H1 (cell line): ENCODE results near the gene AHSG. TPM values are rescaled to one million over a fixed set of nuclear protein-coding genes. Genes with fewer than 3 reads are reported as not detected.

Experiments used
- ASH2L ChIP-seq: fragments of 200-600, 300-600 bp; sonication (generic); IDR thresholded peaks from one replicate; pipeline ENCODE4 v1.7.1; 2017; ENCODE audit warnings: low read length
- BACH1 ChIP-seq: IDR thresholded peaks from 2 replicates; pipeline ENCODE4 v1.6.1; 2012; ENCODE audit warnings: low read length, improper control_type of control experiment
- CEBPB ChIP-seq: IDR thresholded peaks from 2 replicates; pipeline ENCODE4 v1.6.1; 2012; ENCODE audit warnings: low read depth, low read length
- KDM1A ChIP-seq: fragments of 200-600, 300-600 bp; sonication (generic); IDR thresholded peaks from 2 replicates; pipeline ENCODE4 v1.7.1; 2016; ENCODE audit warnings: mild to moderate bottlenecking, low read length, borderline replicate concordance
- SIX5 ChIP-seq: IDR thresholded peaks from 2 replicates; pipeline ENCODE4 v1.6.1; 2011; ENCODE audit warnings: mild to moderate bottlenecking, low read depth, low read length
- polyA plus RNA-seq, 7 experiments: library from polyadenylated mRNA; depleted of rRNA in 3 of 7; stranded (reverse) in 5 of 7; unstranded in 2 of 7; fragments of >200 nt in 5 of 7; fragments of 200-250 nt in 2 of 7; gene quantifications; 1 replicate in 5 of 7; 2 replicates in 1 of 7; 4 replicates in 1 of 7; pipeline versions ENCODE4 v1.2.1 to v1.2.3, GENCODE V29; 2011 to 2013; ENCODE audit warnings: missing spikeins in 2 of 7, mixed read lengths in 2 of 7
- total RNA-seq: library from RNA; stranded (reverse); fragmentation: NEBNext Ultra II Directional; extraction: Animal tissue kit (Norgen Biotek cat#: 25700); gene quantifications from 2 replicates; pipeline ENCODE4 v1.2.1, GENCODE V29; 2021
- TF ChIP-seq, protein P1 (sequence below): IDR thresholded peaks from 2 replicates; pipeline ENCODE4 v1.6.1; 2012; ENCODE audit warnings: inconsistent platforms
- TF ChIP-seq, protein P2 (sequence below): fragments of 300-600 bp; sonication (generic); IDR thresholded peaks from 2 replicates; pipeline ENCODE4 v1.7.1; 2012; ENCODE audit warnings: low read length, moderate library complexity, mild to moderate bottlenecking, inconsistent platforms; ENCODE audit not compliant: insufficient replicate concordance

Gene AHSG
- total and polyA plus RNA-seq, 2 of the 8 experiments (the other 6 are each of a cell fraction or from before 2014, with no cell fraction given) = 0.68 to 0.78 TPM

DNA sequence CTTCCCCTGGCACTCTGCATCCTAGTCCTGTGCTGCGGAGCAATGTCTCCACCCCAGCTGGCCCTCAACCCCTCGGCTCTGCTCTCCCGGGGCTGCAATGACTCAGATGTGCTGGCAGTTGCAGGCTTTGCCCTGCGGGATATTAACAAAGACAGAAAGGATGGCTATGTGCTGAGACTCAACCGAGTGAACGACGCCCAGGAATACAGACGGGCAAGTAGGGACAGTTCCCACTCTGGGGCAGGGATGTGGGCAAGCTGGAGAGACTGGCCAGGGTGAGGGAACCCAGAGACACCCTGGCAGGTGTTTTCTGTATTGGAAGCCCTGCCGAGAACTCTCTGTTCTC lies 27.6 kb downstream of the AHSG start (continued):
- no peak for TF ChIP-seq SIX5
- no peak for TF ChIP-seq KDM1A
- TF ChIP-seq, protein P1, sequence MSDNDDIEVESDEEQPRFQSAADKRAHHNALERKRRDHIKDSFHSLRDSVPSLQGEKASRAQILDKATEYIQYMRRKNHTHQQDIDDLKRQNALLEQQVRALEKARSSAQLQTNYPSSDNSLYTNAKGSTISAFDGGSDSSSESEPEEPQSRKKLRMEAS = no peak
- TF ChIP-seq BACH1 = no peak
- no peak for TF ChIP-seq ASH2L
- TF ChIP-seq, protein P2, sequence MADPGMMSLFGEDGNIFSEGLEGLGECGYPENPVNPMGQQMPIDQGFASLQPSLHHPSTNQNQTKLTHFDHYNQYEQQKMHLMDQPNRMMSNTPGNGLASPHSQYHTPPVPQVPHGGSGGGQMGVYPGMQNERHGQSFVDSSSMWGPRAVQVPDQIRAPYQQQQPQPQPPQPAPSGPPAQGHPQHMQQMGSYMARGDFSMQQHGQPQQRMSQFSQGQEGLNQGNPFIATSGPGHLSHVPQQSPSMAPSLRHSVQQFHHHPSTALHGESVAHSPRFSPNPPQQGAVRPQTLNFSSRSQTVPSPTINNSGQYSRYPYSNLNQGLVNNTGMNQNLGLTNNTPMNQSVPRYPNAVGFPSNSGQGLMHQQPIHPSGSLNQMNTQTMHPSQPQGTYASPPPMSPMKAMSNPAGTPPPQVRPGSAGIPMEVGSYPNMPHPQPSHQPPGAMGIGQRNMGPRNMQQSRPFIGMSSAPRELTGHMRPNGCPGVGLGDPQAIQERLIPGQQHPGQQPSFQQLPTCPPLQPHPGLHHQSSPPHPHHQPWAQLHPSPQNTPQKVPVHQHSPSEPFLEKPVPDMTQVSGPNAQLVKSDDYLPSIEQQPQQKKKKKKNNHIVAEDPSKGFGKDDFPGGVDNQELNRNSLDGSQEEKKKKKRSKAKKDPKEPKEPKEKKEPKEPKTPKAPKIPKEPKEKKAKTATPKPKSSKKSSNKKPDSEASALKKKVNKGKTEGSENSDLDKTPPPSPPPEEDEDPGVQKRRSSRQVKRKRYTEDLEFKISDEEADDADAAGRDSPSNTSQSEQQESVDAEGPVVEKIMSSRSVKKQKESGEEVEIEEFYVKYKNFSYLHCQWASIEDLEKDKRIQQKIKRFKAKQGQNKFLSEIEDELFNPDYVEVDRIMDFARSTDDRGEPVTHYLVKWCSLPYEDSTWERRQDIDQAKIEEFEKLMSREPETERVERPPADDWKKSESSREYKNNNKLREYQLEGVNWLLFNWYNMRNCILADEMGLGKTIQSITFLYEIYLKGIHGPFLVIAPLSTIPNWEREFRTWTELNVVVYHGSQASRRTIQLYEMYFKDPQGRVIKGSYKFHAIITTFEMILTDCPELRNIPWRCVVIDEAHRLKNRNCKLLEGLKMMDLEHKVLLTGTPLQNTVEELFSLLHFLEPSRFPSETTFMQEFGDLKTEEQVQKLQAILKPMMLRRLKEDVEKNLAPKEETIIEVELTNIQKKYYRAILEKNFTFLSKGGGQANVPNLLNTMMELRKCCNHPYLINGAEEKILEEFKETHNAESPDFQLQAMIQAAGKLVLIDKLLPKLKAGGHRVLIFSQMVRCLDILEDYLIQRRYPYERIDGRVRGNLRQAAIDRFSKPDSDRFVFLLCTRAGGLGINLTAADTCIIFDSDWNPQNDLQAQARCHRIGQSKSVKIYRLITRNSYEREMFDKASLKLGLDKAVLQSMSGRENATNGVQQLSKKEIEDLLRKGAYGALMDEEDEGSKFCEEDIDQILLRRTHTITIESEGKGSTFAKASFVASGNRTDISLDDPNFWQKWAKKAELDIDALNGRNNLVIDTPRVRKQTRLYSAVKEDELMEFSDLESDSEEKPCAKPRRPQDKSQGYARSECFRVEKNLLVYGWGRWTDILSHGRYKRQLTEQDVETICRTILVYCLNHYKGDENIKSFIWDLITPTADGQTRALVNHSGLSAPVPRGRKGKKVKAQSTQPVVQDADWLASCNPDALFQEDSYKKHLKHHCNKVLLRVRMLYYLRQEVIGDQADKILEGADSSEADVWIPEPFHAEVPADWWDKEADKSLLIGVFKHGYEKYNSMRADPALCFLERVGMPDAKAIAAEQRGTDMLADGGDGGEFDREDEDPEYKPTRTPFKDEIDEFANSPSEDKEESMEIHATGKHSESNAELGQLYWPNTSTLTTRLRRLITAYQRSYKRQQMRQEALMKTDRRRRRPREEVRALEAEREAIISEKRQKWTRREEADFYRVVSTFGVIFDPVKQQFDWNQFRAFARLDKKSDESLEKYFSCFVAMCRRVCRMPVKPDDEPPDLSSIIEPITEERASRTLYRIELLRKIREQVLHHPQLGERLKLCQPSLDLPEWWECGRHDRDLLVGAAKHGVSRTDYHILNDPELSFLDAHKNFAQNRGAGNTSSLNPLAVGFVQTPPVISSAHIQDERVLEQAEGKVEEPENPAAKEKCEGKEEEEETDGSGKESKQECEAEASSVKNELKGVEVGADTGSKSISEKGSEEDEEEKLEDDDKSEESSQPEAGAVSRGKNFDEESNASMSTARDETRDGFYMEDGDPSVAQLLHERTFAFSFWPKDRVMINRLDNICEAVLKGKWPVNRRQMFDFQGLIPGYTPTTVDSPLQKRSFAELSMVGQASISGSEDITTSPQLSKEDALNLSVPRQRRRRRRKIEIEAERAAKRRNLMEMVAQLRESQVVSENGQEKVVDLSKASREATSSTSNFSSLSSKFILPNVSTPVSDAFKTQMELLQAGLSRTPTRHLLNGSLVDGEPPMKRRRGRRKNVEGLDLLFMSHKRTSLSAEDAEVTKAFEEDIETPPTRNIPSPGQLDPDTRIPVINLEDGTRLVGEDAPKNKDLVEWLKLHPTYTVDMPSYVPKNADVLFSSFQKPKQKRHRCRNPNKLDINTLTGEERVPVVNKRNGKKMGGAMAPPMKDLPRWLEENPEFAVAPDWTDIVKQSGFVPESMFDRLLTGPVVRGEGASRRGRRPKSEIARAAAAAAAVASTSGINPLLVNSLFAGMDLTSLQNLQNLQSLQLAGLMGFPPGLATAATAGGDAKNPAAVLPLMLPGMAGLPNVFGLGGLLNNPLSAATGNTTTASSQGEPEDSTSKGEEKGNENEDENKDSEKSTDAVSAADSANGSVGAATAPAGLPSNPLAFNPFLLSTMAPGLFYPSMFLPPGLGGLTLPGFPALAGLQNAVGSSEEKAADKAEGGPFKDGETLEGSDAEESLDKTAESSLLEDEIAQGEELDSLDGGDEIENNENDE = no peak
- TF ChIP-seq CEBPB = no peak
